ENCODE measurements around the gene GALNT16. TPM values are rescaled to one million over a fixed set of nuclear protein-coding genes. Genes with fewer than 3 reads are reported as not detected.

GALNT16 gene
- total RNA-seq, 3 donors from 2014 or later = 0.87 to 6.4 (median 1.8) TPM

GRCh38 chr14:69263771-69264170, 3.8 kb downstream of the GALNT16 start:
- DNase-seq = no peak
- Histone ChIP-seq H3K36me3 (ENCODE audit: low read depth) (no peaks in the 10 kb centered on the region), H3K4me3 (no peak overlapping the region), H3K4me1 (ENCODE audit: low read depth) (peaks cover 24% of the 10 kb centered on the region), H3K9me3 (no peaks in the 10 kb centered on the region)
- intact Hi-C loops (cut with DNase I, micrococcal nuclease) = no loop called here
- no peak for TF ChIP-seq CTCF (IDR thresholded peaks at IDR 0.05)
- ATAC-seq = no peak

- no peaks in the 10 kb centered on the region for H3K36me3 ChIP-seq (ENCODE audit: low read depth)
- no peak for ATAC-seq
- no peak for DNase-seq
- H3K4me3 ChIP-seq = no peak overlapping the region
- H3K9me3 ChIP-seq = no peaks in the 10 kb centered on the region
- no peak for TF ChIP-seq CTCF (IDR thresholded peaks at IDR 0.05)
- peaks cover 2% of the 10 kb centered on the region for H3K4me1 ChIP-seq (ENCODE audit: low read depth)
- intact Hi-C loops (cut with DNase I, micrococcal nuclease) = no loop called here
Observed at GRCh38 chr14:69266572-69267345, 6.8 kb downstream of the GALNT16 start.

GRCh38 chr14:69267492-69267891, 7.5 kb downstream of the GALNT16 start:
- Histone ChIP-seq H3K9me3 (no peaks in the 10 kb centered on the region), H3K4me1 (ENCODE audit: low read depth) (no peaks in the 10 kb centered on the region)

GRCh38 chr14:69268223-69268622, 8.3 kb downstream of the GALNT16 start:
- Histone ChIP-seq H3K36me3 (ENCODE audit: low read depth) (no peaks in the 10 kb centered on the region), H3K4me3 (no peak overlapping the region), H3K4me1 (ENCODE audit: low read depth) (no peaks in the 10 kb centered on the region), H3K9me3 (no peaks in the 10 kb centered on the region)
- ATAC-seq (no peak), DNase-seq (no peak)
- intact Hi-C loops (cut with DNase I, micrococcal nuclease) = no loop called here
- TF ChIP-seq CTCF (IDR thresholded peaks at IDR 0.05) = no peak

More at GRCh38 chr14:69267492-69267891, 7.5 kb downstream of the GALNT16 start:
- no peak for TF ChIP-seq CTCF (IDR thresholded peaks at IDR 0.05)
- Histone ChIP-seq H3K4me3 (no peak overlapping the region), H3K36me3 (ENCODE audit: low read depth) (no peaks in the 10 kb centered on the region)
- intact Hi-C loops (cut with DNase I, micrococcal nuclease) = no loop called here
- no peak for ATAC-seq
- DNase-seq = no peak

GRCh38 chr14:69268763-69269162, 8.8 kb downstream of the GALNT16 start:
- no peaks in the 10 kb centered on the region for H3K9me3 ChIP-seq
- no peak for DNase-seq
- no peak for TF ChIP-seq CTCF (IDR thresholded peaks at IDR 0.05)
- H3K36me3 ChIP-seq (ENCODE audit: low read depth) = no peaks in the 10 kb centered on the region
- H3K4me1 ChIP-seq (ENCODE audit: low read depth) = no peaks in the 10 kb centered on the region
- H3K4me3 ChIP-seq = no peak overlapping the region
- no peak for ATAC-seq
- intact Hi-C loops (cut with DNase I, micrococcal nuclease) = no loop called here
